NCI-H2196 treated with DMSO at 0.1 percent for 48 hours (cell line): ENCODE measurements around the gene SHC2.

Source experiments
- DNase-seq: peaks from one replicate; lab custom pipeline; 2025; ENCODE audit not compliant: unreplicated experiment; lab: John Stamatoyannopoulos, UW

Gene SHC2

GRCh38 chr19:376111-376470 is 84.7 kb downstream of the SHC2 start:
- no peak for DNase-seq

DNA sequence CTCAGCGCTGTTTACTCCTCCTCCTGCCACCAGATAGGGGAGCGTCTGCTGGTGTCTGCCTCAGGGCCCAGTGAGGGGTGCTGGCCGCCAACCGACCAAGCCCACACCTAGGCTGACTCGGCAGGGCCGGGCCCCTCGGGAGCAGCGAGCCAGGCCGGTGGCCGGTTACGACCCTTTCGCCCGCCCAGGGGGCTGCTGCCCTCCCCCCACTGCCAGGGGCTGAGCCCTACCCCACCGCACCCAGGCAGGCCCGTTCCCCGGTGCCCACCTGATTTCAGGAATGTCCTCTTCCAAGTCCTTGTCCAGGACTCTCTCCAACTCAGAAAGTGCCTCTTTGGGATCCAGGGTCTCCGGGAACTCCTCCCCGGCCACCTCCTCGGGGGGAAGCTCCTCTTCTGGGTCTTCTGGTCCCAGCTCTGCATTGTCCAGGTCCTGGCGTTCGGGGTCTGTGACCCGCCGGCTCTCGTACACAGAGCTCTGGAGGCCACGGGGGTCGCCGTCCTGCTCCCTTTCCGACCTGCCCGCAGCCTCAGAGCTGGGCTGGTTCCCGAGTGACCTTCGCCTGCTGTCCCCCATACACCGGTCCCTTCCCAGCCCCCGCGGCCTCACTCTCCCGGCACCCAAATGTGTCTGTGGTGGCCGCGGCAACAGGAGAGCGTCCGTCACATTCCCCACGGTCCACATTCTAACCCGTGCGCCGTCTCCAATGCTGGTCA is 85.3 kb downstream of the SHC2 start:
- no peak for DNase-seq

DNA sequence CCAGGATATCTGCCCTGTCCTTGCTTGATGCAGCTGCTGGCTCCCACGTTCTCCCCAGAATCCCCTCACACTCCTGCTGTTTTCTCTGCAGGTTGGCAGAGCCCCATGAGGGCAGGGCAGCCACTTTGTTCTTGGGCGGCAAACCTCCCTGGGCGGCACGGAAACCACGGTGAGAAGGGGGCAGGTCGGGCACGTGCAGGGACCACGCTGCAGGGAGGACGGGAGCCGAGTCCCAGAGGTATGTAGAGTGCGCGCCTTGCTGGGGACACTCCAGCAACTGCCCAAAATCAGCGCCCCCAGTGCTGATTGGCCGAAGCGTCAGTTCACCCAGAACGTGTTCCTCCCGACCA is 86.0 kb downstream of the SHC2 start:
- no peak for DNase-seq

DNA sequence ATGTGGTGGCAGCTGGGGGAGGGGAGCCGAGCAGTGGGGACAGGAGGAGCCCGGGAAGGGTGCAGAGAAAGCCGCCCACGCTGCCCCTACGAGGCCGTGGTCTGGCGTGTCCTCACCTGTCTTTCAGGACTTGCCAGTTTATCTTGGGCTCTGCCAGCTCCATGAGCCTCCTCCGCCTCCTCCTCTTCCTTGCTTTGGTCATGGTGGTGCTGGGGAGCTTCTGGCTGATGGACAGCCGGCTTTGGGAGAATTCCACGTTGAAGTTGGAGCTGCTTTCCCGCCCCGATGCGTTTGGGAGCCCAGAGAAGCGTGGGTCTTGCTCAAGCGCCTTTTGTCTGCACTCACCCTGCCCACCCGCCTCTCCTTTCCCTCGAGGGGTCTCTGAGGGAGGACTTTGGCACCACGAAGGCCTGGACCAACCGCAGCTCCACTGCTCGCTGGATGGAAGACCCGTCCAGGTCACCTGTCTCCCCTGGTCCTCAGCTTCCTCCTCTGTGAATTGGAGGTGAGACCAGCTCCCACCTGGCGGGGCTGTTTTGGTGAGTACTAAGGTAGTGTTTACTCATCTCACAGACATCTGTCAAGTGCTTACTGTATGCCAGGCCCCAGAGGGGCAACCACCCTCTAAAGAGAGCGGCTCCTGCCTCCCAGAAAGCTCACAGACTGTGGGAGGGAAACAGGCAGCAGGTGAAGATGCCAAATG is 86.5 kb downstream of the SHC2 start:
- no peak for DNase-seq

GRCh38 chr19:373391-374182 is 87.2 kb downstream of the SHC2 start:
- no peak for DNase-seq

DNA sequence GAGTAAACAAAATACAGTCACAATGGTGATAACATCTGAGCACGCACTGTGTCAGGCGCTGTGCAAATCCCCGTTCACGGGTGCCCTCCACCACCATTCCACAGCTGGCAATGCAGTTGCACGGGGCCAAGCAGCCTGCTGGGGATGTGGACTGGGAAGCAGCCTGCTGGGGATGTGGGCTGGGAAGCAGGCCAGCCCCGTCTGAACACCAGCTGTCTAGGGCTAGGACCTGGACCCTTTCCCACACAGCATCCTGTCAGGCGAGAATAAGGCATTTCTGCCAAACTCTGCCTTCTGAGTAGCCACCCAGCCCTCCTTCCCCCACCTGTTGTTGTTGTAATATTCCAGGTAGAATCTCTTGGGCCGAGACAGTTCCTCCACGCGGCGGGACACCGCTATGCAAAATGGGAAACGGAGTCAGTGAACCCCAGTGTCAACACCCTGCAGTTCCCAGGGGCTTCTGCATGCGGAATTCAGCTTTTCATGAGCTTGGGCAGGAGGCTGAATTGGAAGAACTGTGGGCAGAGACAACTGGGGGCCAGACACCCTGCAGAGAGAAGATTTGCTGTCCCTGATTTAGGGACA is 88.4 kb downstream of the SHC2 start:
- no peak for DNase-seq

DNA sequence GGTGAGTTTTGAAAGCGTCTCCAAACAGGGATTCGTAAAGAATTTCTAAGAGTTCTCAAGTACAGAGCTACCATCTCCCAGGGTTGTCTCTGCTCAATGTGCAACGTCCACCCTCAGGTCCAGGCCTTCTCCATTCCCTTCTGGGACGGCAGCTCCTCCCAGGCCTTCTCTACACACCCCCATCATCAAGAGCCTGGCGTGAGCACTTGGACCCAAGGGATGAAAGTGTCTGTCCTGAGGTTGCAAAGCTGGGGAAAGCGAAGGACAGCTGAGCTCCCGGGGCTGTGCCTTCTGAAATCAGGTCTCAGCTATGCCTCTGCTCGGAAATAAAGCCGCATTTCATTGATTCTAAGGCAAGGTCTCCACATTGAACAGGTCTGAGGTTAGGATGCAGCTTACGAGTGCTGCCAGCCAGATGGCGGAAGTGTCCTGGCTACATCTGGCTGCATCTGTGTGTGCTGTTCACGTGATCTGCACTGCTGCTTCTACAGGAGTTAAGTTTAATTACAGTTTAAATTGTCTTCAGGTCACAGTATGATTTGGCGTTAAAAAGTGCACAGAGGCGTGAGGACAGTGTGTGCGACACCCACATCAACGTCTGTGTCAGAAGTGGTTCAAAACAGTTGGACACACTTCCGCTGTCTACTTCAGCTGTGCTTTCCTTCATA is 89.2 kb downstream of the SHC2 start:
- DNase-seq, result no peak

DNA sequence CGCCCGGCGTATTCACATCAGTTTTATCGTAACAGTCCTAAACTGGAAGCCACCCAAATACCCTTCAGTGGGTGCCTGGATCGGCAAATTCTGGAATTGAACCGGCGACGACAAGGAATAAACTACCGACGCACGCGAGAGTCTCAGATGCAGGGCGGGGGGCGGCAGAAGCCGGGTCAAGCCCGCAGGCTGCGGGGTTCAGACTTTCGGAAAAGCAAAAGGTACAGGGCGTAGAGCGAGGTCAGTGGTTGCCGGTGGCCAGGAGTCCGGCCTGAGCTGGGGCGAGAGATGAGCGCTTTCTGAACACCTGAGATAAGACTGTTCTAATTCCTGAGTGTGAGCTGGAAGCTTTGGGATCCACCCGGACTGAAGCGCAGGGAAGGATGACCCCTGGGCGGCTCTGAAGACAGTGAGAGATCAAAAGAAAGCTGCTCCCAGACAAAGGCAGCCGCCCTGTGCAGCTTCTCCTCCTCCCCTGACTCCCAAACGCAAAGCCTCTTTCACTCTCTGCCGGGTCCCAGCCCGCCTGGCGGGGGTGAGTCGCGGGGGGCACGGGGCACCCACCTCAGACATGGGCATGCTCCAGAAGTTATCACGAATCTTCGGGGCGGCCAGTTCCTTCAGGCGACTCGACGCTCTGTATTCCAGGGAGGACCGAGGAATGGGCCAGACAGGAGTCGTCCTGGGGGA is 90.0 kb downstream of the SHC2 start:
- no peak for DNase-seq

- DNase-seq, result no peak
Measured at GRCh38 chr19:369876-370275, 91.0 kb downstream of the SHC2 start.

DNA sequence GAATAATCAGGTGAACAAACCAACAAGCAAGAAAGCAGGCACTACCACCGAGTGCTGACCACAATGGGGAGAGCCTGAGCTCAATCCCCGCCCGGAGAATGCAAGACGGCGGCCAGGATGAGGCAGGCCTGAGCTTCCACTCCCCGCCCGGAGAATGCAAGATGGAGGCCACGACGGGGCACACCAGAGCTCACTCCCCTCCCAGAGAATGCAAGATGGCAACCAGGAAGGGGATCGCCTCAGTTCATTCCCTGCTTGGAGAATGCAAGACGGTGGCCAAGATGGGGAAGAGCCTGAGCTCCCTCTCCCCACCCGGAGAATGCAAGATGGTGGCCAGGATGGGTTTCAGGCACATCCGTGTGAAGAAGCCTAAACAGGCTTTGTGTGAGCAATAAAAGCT is 91.6 kb downstream of the SHC2 start:
- no peak for DNase-seq

DNA sequence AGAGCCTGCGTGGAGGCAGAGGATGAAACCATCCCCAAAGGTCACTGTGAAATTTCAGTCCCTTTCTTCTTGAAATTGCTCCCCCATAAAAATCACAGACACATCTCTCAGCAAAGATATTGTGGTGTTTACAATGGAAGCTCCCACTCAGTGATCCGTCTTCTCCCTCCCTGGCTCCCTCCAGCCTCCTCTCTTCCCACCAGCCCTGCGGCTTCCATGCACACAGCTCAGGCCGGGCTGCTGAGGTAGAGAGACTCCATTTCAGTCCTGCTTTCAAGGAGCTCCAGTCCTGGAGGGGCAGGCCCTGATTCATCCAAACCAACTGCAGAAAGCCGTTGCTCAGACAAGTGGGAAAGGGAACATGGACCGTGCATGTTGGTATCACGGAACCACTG is 92.2 kb downstream of the SHC2 start:
- DNase-seq, result no peak

- no peak for DNase-seq
Measured at GRCh38 chr19:367963-368629, 92.7 kb downstream of the SHC2 start.

DNA sequence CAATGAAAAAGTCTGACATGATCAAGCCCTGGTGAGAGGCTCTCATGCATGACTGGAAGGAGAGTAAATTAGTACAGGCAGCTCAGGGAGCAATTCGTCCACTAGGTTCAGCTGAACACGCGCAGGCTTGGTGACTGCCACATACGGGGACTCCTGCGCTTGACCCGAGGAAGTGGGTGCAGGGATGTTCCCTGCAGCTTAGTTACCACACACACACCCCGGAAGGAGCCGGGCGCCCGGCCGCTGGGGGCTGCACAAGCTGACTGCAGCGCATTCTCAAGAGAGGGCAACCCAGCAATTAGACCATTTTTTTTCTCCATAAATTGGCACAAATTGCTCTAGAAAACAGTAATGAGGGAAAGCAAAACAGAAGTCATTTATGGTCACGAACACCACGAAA is 93.3 kb downstream of the SHC2 start:
- no peak for DNase-seq

DNA sequence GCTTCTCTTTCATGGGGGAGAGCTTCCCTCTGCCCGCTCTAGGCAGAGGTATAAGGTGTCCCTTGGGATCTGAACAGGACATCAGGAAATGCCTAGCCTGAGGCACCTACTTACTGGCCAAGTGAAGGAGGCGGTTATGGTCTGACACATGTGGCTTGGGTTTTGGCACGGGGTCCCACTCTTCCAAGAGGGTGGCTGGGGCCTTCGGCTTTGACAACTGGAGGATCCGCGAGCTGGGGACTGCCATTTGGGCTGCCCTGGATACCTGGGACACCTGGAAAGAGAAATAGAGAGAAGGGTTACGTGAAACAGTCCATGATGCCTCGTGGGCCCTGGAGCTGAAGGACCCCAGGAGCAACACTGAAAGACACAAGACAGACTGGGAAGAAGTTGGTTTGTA is 93.9 kb downstream of the SHC2 start:
- DNase-seq, result no peak
